Stimulated activated CD8-positive, alpha-beta memory T cell treated with anti-CD3 and anti-CD28 coated beads, Interleukin-12 subunit alpha, Interleukin-12 subunit beta, amount 100 ng/mL, for 24 hours (primary cell): ENCODE measurements around the gene GCLC.
A peak's percentile ranks its signal among the peaks of the same experiment; 100 is the strongest.
"Not testable (repeated sequence)": the region's sequence is repeated elsewhere in the genome, so short reads cannot be mapped to it uniquely, and the experiment has no call there.

Experiments
- DNase-seq: peaks from one replicate; pipeline ENCODE4 v3.0.0-alpha.2; 2020; ENCODE audit errors: extremely low read depth

GCLC gene

DNA sequence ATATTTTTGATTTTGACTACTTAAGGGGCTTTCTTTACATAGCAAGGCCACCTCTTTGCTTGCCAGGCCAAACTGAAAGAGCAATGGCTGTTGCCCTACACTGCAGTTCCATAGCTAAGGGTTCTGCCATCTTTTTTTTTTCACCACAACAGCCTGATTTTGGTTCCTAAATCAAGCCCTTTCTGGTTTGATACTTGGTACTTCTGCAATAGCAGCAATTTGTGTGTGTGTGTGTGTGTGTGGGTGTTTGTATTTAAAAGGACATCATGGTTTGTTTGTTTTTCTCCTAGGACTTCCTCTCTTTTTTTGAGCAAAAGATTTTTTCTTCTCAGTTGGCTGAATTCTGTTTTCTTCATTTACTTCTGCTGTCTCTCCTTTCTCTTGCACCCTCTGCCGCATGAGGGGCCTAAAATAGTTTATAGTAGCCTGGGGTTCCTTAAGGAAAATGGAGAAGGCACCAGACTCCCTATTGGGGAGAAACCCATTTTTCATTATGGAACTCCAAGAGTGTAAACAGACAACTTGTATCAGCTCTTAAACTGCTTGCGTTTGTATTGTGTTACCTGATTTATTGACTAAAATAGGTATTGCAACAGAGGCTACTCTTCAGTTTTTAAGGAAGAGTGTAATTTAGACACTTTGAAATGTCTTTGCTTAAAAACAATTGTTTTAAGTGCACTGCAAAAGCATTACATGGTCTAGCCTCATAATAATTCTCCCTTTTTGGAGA is 12.2 kb upstream of the GCLC start:
- no peak for DNase-seq

DNA sequence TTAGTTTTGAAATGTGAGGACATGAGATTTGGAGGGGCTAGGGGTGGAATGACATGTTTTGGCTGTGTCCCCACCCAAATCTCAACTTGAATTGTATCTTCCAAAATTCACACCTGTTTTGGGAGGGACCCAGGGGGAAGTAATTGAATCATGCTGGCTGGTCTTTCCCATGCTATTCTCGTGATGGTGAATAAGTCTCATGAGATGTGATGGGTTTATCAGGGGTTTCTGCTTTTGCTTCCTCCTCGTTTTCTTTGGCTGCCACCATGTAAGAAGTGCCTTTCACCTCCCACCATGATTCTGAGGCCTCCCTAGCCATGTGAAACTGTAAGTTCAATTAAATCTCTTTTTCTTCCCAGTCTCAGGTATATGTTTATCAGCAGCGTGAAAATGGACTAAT is 8.7 kb upstream of the GCLC start:
- not testable (repeated sequence) for DNase-seq

DNA sequence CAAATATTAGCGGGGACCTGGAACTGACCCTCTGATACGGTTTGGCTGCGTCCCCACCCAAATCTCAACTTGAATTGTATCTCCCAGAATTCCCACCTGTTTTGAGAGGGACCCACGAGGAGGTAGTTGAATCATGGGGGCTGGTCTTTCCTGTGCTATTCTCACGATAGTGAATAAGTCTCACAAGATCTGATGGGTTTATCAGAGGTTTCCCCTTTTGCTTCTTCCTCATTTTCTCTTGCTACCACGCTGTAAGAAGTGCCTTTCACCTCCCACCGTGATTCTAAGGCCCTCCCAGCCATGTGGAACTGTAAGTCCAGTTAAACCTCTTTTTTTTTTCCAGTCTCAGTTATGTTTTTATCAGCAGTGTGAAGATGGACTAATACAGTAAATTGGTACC is 6.8 kb upstream of the GCLC start:
- DNase-seq: not testable (repeated sequence)

- peak; percentile 94 for DNase-seq
These were observed 3.1 kb upstream of the GCLC start for GRCh38 chr6:53547811-53548496.

- DNase-seq: no peak
These were observed 2.4 kb upstream of the GCLC start for GRCh38 chr6:53547166-53547810.

- DNase-seq: no peak
These were observed 1.4 kb upstream of the GCLC start for GRCh38 chr6:53546281-53546680.

GRCh38 chr6:53544217-53544469 is 758 bp downstream of the GCLC start:
- no peak for DNase-seq

GRCh38 chr6:53543359-53544216 is 1.3 kb downstream of the GCLC start:
- no peak for DNase-seq

- DNase-seq: no peak
These were observed 3.0 kb downstream of the GCLC start for GRCh38 chr6:53541900-53542299.

- no peak for DNase-seq
These were observed 4.7 kb downstream of the GCLC start for GRCh38 chr6:53540129-53540692.

GRCh38 chr6:53539561-53539960 is 5.3 kb downstream of the GCLC start:
- no peak for DNase-seq

- no peak for DNase-seq
These were observed 8.3 kb downstream of the GCLC start for GRCh38 chr6:53536561-53536960.

GRCh38 chr6:53532942-53533341 is 12.0 kb downstream of the GCLC start:
- DNase-seq: no peak

- DNase-seq: no peak
These were observed 12.7 kb downstream of the GCLC start for GRCh38 chr6:53532061-53532797.

DNA sequence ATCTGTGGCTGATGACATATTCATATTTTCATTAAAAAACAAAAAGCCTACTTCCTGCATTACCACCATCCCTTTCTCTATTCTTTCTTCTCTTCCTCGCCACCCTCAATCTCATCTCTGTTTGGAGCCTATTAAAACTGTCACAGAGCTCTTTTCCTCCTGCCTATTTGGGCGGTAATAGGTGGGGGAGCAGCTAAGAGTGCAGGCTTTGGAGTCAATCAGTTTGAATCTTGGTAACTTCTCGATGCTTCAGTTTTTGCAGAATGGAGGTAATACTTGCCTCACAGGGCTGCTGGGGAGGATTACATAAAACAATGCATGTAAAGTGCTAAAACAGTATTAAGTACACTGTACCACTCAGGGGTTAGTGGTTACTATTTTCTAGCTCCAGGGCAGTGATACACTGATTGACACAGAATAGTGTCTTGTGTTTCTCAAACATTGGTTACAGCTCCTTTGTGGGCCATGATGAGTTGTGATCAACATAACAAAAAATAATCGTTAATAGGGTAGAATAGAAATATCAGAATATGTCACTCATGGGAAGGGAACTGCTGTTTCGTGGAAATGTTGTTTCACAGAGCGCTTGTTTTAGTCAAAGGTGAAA is 14.0 kb downstream of the GCLC start:
- DNase-seq: no peak

DNA sequence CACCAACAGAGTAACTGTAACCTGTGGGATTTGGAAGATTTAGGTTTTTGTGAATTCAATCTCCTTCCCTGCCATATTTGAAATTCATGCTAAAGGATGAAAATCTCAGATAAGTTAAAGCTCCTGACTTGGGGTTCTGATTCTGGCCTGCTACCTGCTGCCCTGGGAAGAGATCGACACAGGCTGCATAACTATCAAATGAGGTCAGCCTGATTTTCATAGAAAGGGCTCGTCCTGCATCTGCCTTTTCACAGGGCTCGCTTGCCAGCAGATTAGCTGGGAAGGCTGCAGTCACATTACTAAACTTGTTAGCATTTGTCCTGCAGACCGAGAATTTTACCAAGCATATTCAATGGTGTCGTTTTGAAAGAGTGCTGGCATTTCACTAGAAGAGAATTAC is 14.6 kb downstream of the GCLC start:
- DNase-seq: no peak

DNA sequence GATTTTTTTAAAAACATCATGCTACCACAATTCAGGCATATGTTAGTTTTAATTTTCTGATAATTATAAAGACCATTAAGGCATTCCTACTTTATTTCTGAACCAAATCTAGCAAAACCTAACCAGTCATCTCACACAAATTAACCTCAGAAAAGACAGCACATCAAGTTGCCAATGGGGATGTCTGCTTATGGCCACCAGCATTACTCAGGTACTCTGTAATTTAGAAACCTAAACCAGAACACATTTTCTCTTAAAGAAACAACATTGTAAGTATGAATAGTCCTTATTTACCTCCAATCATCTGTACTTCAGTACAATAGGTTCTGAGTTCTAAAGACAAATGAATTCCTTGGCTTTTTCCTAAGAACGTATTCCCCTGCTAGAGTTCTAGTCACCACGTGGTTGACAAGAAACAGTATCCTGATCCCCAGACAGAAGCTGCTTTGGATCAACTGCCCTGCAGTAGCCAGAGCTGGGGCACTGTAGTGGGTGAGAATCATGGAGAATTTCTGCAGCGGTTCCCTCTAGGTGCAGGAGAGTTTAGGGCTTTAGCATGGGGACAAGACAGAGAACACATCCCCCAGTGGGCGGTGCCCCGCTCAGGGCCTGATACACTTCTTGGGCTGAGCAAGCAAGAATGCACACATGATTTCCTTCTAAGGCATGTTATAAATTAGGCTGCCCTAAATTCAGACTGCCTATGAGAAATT is 15.4 kb downstream of the GCLC start:
- no peak for DNase-seq

- DNase-seq: no peak
These were observed 16.8 kb downstream of the GCLC start for GRCh38 chr6:53528107-53528506.

GRCh38 chr6:53527249-53527765 is 17.6 kb downstream of the GCLC start:
- no peak for DNase-seq

DNA sequence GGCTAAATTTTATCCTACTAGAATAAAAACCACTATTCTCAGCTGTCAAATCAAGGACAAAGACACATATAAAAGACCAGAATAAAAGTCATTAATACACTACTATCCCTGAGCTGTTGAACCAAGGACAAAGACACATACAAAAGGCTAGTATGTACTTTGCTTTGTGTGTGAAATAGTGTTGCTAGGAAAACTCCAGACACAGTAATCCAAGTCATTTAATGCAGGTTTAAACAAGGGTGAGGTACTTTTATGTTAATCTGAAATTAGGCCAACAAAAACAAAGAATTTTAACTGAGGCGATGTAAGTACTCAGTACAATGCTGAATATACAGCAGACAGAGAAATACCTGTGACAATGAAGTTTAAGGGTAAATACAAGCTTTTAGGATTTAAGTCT is 18.9 kb downstream of the GCLC start:
- DNase-seq: no peak
